ENCODE measurements around the gene KPNA4.
"Not testable (repeated sequence)": the region's sequence is repeated elsewhere in the genome, so short reads cannot be mapped to it uniquely, and the experiment has no call there.

Gene KPNA4

DNA sequence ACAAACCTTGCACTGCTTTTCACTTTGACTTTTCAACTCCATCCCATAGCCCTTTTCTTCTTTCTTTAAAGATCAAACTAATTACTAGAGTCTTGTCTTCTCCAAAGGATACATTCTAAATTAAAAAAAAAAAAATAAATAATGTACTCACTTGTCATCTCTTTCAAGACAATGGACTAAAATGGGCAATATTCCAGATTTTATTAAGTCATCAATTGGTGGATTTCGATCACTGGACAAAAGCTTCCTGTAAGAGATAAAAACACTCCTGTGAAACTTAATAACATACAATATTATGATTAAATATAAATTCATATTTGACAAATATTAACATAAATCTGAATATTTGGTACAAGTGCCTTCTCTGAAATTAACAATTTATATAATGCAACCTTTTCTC lies 34.1 kb downstream of the KPNA4 start:
- TF ChIP-seq LEF1 (IDR thresholded peaks at IDR 0.05; ENCODE audit: borderline replicate concordance) = no peak
- no peak for TF ChIP-seq FOXK2 (IDR thresholded peaks at IDR 0.05)
- ChIA-PET POLR2A (no interaction called here), CTCF (no interaction called here)
- DNase-seq (ENCODE audit: extremely low spot score) = no peak

DNA sequence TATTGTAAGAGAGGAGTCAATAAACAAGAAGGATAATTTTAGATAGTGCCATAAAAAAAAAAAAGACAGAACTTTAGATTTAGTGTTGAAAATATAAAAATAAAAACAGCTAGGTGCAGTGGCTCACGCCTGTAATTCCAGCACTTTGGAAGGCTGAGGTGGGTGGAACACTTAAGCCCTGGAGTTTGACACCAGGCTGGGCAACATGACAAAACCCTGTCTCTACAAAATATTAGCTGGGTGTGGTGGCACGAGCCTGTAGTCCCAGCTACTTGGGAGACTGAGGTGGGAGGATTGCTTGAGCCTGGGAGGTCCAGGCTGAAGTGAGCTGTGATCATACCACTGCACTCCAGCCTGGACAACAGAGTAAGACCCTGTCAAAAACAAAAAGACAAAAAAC lies 49.0 kb downstream of the KPNA4 start:
- POLR2A ChIA-PET; DNase-seq (ENCODE audit: extremely low spot score): not testable (repeated sequence)
- CTCF ChIA-PET = interaction anchor here (0.6 kb wide), 1 partner anchor 26 kb away, joined by 3 read pairs; no protein-coding TSS in a partner anchor

DNA sequence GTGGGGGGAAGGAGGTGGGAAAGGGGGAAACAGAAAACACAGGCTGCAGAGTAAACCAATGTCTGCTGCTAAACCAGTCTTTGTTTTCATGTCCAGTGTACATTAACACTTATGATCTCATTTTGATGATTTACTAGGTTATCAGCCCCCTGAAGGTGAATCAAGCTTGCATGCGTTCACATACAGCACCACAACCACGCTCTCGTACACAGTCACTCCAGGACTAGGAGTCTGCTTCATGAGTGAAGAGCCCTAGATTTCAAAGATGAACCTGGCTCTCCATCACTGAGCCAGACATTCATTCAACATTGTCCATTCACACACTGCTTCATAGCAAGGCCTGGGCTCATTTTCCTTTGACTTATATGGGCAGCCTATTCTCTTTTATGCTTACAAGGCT lies 64.0 kb downstream of the KPNA4 start:
- DNase-seq (ENCODE audit: extremely low spot score) = no peak
- CTCF ChIA-PET = no interaction called here
- TF ChIP-seq ZNF384 (IDR thresholded peaks at IDR 0.05) = no peak
- no peak for TF ChIP-seq FOXA1 (IDR thresholded peaks at IDR 0.05)
- TF ChIP-seq L3MBTL2 (conservative IDR thresholded peaks at IDR 0.05) = no peak
- TF ChIP-seq TARDBP (IDR thresholded peaks at IDR 0.05) = no peak
- no peak for TF ChIP-seq FOXM1 (IDR thresholded peaks at IDR 0.05; ENCODE audit: borderline replicate concordance)
- TF ChIP-seq, protein P1, sequence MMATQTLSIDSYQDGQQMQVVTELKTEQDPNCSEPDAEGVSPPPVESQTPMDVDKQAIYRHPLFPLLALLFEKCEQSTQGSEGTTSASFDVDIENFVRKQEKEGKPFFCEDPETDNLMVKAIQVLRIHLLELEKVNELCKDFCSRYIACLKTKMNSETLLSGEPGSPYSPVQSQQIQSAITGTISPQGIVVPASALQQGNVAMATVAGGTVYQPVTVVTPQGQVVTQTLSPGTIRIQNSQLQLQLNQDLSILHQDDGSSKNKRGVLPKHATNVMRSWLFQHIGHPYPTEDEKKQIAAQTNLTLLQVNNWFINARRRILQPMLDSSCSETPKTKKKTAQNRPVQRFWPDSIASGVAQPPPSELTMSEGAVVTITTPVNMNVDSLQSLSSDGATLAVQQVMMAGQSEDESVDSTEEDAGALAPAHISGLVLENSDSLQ (IDR thresholded peaks at IDR 0.05) = no peak
- TF ChIP-seq HDGF (IDR thresholded peaks at IDR 0.05; ENCODE audit: borderline replicate concordance) = no peak
- TF ChIP-seq FOXK2 (IDR thresholded peaks at IDR 0.05) = no peak
- no peak for TF ChIP-seq BHLHE40 (IDR thresholded peaks at IDR 0.05; ENCODE audit: borderline replicate concordance)
- no peak for TF ChIP-seq SP1 (IDR thresholded peaks at IDR 0.05)
- TF ChIP-seq NFRKB (IDR thresholded peaks at IDR 0.05) = no peak
- POLR2A ChIA-PET = no interaction called here

DNA sequence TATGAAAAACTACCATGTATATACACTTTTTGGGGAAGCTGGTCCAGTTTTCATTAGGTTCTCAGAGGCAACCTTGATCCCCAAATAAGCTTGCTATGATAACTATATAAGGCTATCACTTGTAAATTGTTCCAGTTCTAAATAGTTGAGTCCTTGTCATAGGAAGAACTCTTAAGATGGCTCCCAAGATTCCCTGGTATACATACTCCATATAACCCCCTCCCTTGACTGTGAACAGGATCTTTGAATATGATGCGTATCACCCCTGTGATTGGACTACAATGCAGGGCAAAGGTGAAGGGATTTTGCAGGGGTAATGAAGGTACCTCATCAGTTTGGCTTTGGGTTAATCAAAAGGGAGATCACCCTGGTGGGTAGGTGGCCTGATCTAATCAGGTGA lies 67.2 kb downstream of the KPNA4 start:
- CTCF ChIA-PET = no interaction called here
- no peak for DNase-seq (ENCODE audit: extremely low spot score)
- POLR2A ChIA-PET = no interaction called here
- no peak for TF ChIP-seq TARDBP (IDR thresholded peaks at IDR 0.05)
- TF ChIP-seq NFRKB (IDR thresholded peaks at IDR 0.05) = no peak
- TF ChIP-seq SUZ12 (IDR thresholded peaks at IDR 0.05) = no peak
- TF ChIP-seq ELF4 (IDR thresholded peaks at IDR 0.05) = no peak
- TF ChIP-seq SP1 (IDR thresholded peaks at IDR 0.05) = no peak

- TF ChIP-seq HDGF (IDR thresholded peaks at IDR 0.05; ENCODE audit: borderline replicate concordance) (no peak), FOXM1 (IDR thresholded peaks at IDR 0.05; ENCODE audit: borderline replicate concordance) (no peak), NFRKB (IDR thresholded peaks at IDR 0.05) (no peak), LEF1 (IDR thresholded peaks at IDR 0.05; ENCODE audit: borderline replicate concordance) (no peak), ARNT (IDR thresholded peaks at IDR 0.05) (no peak), ZNF384 (IDR thresholded peaks at IDR 0.05) (no peak), SP1 (IDR thresholded peaks at IDR 0.05) (no peak), TARDBP (IDR thresholded peaks at IDR 0.05) (no peak), CTBP1 (IDR thresholded peaks at IDR 0.05; ENCODE audit: borderline replicate concordance) (no peak)
- ChIA-PET CTCF (no interaction called here), POLR2A (no interaction called here)
- DNase-seq (ENCODE audit: extremely low spot score) = no peak
Measured at GRCh38 chr3:160490166-160490565, 75.2 kb downstream of the KPNA4 start.

DNA sequence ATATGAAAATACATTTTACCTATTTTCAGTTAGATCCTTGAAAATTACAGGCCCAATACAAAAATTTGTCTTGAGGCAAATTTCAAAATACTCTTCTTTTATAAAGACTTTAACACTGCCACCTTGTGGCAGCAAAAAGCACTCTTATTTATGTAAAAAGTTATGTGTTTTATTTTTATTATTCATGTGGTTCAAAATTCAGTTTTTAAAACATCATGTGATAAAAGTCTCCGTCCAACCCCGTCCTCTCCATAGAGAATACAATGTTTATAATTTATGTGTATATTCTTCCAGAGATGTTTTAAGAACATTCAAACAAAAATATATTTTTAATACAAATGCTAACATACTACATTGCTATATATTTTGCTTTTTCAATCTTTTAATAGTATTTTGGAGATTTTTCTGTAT lies 78.9 kb downstream of the KPNA4 start:
- no peak for DNase-seq (ENCODE audit: extremely low spot score)
- ChIA-PET CTCF (no interaction called here), POLR2A (no interaction called here)
- TF ChIP-seq FOXK2 (IDR thresholded peaks at IDR 0.05) = no peak
- no peak for TF ChIP-seq FOXM1 (IDR thresholded peaks at IDR 0.05; ENCODE audit: borderline replicate concordance)
- no peak for TF ChIP-seq NFRKB (IDR thresholded peaks at IDR 0.05)

DNA sequence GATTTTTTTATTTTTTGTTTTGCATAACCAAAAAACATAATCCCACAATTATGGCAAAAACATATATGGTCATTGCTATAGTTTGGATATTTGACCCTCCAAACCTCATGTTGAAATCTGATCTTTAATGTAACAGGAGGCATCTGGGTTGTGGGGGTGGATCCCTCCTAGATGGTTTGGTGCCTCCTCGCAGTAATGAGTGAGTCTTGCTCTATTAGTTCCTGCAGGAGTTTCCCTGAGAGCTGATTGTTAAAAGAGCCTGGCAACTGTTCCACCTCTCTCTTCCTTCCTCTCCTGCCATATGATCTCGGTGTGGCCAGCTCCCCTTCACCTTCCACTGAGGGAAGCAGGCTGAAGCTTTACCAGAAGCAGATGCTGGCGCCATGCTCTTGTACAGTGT lies 82.6 kb downstream of the KPNA4 start:
- no peak for DNase-seq (ENCODE audit: extremely low spot score)
- TF ChIP-seq ZNF384 (IDR thresholded peaks at IDR 0.05) = no peak
- TF ChIP-seq ELF4 (IDR thresholded peaks at IDR 0.05) = no peak
- no peak for TF ChIP-seq HDGF (IDR thresholded peaks at IDR 0.05; ENCODE audit: borderline replicate concordance)
- no peak for TF ChIP-seq SUZ12 (IDR thresholded peaks at IDR 0.05)
- TF ChIP-seq ARNT (IDR thresholded peaks at IDR 0.05) = no peak
- TF ChIP-seq, protein P1 (IDR thresholded peaks at IDR 0.05) = no peak
- TF ChIP-seq L3MBTL2 (conservative IDR thresholded peaks at IDR 0.05) = no peak
- TF ChIP-seq SP1 (IDR thresholded peaks at IDR 0.05) = no peak
- TF ChIP-seq LEF1 (IDR thresholded peaks at IDR 0.05; ENCODE audit: borderline replicate concordance) = no peak
- TF ChIP-seq FOXA1 (IDR thresholded peaks at IDR 0.05) = no peak
- no peak for TF ChIP-seq TARDBP (IDR thresholded peaks at IDR 0.05)
- TF ChIP-seq NFRKB (IDR thresholded peaks at IDR 0.05) = no peak
- no peak for TF ChIP-seq BHLHE40 (IDR thresholded peaks at IDR 0.05; ENCODE audit: borderline replicate concordance)
- POLR2A ChIA-PET = no interaction called here
- CTCF ChIA-PET = interaction anchor here (1.5 kb wide), 1 partner anchor 32 kb away, joined by 3 read pairs; no protein-coding TSS in a partner anchor

- CTCF ChIA-PET = interaction anchor here (0.6 to 1.5 kb wide), 2 partner anchors 32 to 42 kb away, joined by 3 read pairs; no protein-coding TSS in a partner anchor
- no peak for DNase-seq (ENCODE audit: extremely low spot score)
- TF ChIP-seq FOXA1 (IDR thresholded peaks at IDR 0.05) = no peak
- TF ChIP-seq ZNF384 (IDR thresholded peaks at IDR 0.05) = no peak
- no peak for TF ChIP-seq NFRKB (IDR thresholded peaks at IDR 0.05)
- no peak for TF ChIP-seq HDGF (IDR thresholded peaks at IDR 0.05; ENCODE audit: borderline replicate concordance)
- POLR2A ChIA-PET = no interaction called here
Measured at GRCh38 chr3:160481856-160482255, 83.5 kb downstream of the KPNA4 start.
